ENCODE results near the gene SLC66A2.

DNA sequence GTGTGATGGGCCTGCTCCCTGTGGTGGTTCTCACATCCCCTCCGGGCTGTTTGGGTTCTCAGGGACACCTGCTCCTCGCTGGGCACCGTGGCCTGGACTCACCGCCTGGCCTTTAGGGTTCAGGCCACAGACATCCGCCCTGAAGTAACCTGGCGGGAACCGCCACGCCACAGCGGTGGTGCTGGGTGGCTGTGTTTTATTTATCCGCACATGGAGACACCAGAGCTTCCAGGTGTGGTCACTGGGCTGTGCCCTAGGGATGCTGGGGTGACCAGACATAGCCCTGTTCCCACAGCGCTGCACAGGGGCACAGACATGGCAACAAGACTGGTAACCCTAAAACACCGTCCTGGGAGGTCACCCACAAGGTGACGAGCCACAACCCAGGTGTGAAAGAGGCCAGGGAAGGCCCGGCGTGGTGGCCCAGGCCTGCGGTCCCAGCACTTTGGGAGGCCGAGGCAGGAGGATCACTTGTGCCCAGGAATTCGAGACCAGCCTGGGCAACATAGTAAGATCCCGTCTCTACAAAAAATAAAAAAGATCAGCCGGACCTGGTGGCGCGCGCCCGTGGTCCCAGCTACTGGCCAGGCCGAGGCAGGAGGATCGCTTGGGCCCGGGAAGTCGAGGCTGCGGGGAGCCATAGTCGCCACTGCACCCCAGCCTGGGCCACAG is 12.3 kb upstream of the SLC66A2 start:
- no peak for TF ChIP-seq CTCF (IDR thresholded peaks at IDR 0.05)
- TF ChIP-seq POLR2A (IDR thresholded peaks at IDR 0.05) = no peak

Data from adrenal gland (tissue), 5 donors.